D721Med (cell line): ENCODE measurements around the gene EXOC2.

Experiments used
- DNase-seq: peaks from one replicate; pipeline ENCODE4 v3.0.0; 2011; ENCODE audit warnings: low spot score; ENCODE audit not compliant: insufficient read length
- FAIRE-seq: peaks from 2 replicates; lab custom pipeline; 2011; peaks lifted over from hg19 to GRCh38; lab: Jason Lieb, UNC
- TF ChIP-seq, protein P1 (sequence below): IDR thresholded peaks from 2 replicates; pipeline ENCODE4 v1.5.1; 2012; ENCODE audit warnings: mild to moderate bottlenecking, control low read depth; ENCODE audit not compliant: insufficient read depth; ENCODE audit errors: missing control alignments

The EXOC2 gene

DNA sequence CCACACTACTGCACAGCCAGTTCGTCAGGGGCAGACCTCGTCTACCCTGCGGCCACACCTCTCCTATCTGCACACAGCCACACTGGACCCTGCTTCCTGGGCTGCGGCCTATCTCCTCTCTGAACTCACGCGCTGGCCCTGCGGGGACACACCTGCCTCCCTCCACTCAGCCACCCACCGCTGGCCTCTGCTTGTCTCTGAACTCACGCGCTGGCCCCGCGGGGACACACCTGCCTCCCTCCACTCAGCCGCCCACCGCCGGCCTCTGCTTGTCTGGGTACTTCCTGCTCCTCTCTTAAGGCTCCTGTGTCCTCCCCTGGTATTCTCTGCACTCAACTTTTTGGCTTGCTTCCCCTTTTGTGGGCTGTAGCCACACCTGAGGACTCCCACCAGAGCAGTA lies 88.4 kb downstream of the EXOC2 start:
- no peak for FAIRE-seq
- TF ChIP-seq, protein P1, sequence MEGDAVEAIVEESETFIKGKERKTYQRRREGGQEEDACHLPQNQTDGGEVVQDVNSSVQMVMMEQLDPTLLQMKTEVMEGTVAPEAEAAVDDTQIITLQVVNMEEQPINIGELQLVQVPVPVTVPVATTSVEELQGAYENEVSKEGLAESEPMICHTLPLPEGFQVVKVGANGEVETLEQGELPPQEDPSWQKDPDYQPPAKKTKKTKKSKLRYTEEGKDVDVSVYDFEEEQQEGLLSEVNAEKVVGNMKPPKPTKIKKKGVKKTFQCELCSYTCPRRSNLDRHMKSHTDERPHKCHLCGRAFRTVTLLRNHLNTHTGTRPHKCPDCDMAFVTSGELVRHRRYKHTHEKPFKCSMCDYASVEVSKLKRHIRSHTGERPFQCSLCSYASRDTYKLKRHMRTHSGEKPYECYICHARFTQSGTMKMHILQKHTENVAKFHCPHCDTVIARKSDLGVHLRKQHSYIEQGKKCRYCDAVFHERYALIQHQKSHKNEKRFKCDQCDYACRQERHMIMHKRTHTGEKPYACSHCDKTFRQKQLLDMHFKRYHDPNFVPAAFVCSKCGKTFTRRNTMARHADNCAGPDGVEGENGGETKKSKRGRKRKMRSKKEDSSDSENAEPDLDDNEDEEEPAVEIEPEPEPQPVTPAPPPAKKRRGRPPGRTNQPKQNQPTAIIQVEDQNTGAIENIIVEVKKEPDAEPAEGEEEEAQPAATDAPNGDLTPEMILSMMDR = no peak

DNA sequence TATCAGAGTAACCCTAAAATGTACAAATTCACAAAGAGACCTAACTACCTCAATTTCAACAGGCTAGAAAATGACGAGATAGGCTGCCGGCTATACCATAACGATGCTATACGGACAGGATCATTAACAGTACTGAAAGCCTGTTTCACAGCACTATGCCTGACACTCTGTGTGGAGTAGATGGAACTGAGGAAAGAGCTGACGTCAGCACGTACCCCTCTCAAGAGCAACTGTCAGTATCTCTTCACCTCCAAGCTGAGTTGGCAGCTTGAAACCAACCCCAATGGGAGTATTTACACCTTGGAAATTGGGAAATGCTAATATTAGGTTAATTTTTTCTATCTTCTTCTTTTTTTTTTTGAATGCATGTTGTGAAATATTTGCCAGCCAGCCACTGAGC lies 89.7 kb downstream of the EXOC2 start:
- DNase-seq = no peak
- no peak for FAIRE-seq
- TF ChIP-seq, protein P1 = no peak

More for the DNA sequence above, 88.4 kb downstream of the EXOC2 start:
- DNase-seq = no peak

DNA sequence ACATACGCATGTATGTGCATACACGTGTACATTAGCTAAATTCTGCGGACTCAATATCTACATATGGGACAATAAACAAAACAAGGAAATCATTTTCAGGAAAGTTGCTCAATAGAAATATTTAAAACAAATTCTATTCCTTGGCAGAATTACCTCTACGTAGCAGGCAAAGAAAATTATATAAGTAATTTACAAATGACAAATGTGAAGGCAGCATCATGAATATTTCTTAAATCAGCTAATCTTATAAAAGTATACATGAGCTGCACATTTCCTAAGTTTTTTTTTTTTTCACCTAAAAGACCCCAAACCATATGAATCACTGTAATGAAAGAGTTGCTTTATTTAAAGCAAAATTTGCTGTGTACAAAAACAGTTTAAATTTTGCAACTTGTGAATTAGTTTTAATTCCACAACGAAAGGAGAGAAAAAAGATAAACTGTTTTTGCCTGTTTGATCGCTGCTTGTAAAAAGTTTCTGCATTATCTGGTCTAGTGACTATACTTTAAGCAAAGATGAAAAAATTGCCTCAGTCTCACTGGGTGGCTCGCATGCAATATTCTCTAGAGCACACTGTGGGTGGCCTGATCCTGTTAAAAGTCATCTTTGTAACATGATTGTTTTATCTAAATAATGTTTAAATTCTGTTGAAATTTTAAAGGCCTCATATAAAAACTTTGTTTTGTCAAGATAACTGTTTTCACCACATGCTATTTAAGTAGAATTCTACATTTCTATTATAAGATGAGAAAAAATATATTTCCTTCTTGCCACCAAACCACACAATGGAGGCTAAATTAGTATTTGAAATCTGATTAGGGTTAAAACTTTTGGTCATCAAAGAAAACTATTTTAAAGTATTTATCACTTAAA lies 93.1 kb downstream of the EXOC2 start:
- TF ChIP-seq, protein P1 = no peak
- DNase-seq (no peak), FAIRE-seq (no peak)

DNA sequence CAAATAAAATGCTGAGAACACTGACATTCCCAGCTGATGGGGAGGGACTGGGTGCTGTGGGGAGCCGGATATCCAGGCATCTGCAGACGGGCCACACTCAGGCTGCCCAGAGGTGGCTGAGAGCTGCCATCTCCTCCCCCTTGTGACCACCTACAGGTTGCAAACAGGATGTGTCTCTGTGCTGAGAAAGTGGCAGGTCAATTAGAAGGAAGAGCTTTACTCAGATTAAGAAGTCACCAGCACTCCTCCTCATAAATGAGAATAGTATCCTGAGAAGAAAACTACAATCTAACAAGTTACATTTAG lies 99.1 kb downstream of the EXOC2 start:
- DNase-seq (no peak), FAIRE-seq (no peak)
- TF ChIP-seq, protein P1 = no peak

DNA sequence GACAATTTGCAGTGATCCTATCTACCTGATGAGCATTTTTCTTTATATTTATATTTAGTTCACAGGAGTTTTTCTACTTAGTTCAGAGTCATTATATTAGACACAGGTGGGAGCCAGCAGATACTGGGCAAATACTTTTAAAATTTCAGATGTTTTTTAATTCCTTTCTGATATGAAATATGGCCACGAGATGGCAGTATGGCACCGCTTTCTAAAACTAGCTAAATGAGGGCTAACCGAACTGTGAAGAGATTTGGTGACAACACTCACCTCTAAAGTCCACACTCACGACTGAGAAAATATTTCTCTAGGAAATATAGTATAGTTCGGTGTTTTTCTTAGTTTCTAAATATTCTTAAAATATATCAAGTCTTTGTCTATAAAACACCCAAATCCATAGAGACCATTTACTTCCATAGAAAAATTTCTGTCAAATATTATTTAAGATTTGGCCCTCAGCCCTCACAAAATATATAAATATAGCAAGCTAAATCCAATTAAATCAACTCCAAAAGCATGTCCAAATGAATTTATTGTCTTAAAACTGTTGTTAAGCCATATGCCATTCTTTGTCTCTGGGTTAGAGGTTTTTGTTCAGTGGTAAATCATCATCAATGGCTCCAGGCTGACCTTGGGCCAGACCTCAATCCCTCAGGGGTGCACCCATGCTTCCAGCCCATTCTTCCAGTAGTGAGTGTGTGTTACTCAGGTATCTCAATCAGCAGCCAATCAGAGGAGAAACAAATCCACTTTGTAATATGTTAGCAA lies 99.6 kb downstream of the EXOC2 start:
- FAIRE-seq = no peak
- TF ChIP-seq, protein P1 = peak; percentile 68
- DNase-seq = no peak

DNA sequence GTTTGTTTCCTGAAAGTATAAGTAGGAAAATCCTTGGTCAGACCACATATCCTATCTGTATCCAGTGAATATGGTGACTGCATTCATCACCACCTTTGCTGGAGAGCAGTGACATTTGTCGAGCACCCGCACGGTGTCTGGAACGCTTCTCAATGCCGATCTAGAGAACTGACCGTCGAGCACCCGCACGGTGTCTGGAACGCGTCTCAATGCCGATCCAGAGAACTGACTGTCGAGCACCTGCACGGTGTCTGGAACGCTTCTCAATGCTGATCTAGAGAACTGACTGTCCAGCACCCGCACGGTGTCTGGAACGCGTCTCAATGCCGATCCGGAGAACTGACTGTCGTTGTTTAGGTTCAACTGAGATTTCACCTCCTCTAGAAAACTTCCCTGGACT lies 103.8 kb downstream of the EXOC2 start:
- TF ChIP-seq, protein P1 = no peak
- DNase-seq (no peak), FAIRE-seq (no peak)
